Hematopoietic multipotent progenitor cell treated with erythropoietin and hydrocortisone succinate and interleukin-3 and kit ligand, for 6 days (in vitro differentiated cells): ENCODE measurements around the gene PRKAR2B.

ENCODE experiments used
- DNase-seq: peaks from one replicate; pipeline ENCODE4 v3.0.0-alpha.2; 2015

PRKAR2B gene

GRCh38 chr7:107196834-107197610 is 152.5 kb downstream of the PRKAR2B start:
- no peak for DNase-seq

DNA sequence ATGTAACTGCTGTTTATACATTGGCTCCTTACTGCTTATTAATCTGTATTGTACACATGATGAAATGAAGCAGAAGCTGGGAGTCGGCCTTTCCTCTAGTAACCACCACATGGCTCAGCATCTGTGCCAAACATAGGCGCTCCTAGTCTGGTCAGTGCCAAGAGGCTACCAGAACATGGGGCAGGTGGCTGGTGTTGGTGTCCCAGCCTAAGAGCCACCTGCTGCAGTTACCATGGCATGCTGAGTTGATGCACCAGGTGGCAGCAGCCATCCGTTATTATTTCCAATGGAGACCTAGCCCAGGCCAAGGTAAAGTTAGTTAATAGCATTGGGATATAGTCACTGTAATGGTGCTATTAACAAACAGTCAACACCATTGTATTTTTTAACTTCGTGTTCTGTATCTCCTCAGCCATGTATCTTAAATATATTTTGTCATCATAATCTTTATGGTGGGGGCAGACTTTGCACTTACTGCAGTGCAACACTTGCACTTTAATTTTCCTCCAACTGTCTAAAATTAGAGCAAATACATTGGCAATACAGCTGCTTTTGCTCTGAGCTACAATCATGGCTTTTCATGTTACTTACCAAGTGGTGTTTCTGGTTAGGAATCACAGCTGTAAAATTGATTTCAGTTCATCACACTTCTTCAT is 157.4 kb downstream of the PRKAR2B start:
- peak; percentile 64 for DNase-seq

GRCh38 chr7:107203607-107204006 is 159.1 kb downstream of the PRKAR2B start:
- DNase-seq, result no peak

DNA sequence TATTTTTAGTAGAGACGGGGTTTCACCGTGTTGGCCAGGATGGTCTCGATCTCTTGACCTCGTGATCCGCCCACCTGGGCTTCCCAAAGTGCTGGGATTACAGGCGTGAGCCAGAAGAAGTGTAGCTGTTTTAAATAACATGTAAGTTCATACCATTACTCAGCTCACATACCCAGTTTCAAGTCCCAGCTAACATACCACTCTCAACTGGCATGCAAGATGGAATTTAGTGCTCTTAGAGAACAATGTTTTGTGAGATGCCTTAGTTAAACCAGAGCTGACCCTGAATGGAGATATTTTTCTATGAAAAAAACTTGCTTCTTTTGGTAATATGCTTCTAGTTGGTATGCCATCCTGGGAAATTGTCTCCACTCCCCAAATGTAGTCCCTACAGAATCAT is 161.6 kb downstream of the PRKAR2B start:
- no peak for DNase-seq

DNA sequence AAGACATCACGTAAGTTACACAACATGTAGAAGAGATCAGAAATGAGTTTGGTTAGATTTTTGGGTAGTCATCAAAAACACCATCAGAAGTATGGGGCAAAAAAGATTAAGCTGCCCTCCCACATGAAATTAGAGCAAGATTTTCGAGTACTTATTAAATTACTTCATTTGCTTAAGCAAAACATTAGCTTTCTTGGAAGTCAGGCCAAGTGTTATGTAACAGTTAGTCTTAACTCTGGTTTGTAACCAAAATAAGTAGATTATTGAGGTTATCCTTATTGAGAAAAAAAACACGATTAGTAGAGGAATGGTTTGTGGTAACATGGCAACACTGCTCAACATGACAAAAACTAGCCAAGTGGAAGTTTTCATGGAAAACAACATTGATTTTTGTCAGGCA is 162.2 kb downstream of the PRKAR2B start:
- DNase-seq, result no peak

DNA sequence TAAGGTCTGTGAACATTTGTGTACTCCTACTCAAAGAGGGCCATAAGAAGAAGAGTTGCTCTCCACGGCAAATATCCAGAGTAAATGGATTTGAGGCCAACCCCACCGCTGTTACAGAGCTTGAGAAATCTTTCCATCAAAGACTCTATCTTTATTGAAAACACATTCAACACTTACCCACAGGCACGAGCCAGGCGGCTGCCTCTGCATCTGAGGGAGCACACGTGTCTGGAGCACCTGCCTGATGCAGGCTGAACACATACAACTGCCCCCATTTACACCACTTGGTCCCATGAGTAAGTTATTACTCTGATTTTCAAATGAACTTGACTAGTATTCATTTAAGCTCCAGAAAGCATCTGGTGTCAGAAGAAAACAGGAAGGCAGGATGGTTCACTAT is 163.0 kb downstream of the PRKAR2B start:
- DNase-seq, result no peak

DNA sequence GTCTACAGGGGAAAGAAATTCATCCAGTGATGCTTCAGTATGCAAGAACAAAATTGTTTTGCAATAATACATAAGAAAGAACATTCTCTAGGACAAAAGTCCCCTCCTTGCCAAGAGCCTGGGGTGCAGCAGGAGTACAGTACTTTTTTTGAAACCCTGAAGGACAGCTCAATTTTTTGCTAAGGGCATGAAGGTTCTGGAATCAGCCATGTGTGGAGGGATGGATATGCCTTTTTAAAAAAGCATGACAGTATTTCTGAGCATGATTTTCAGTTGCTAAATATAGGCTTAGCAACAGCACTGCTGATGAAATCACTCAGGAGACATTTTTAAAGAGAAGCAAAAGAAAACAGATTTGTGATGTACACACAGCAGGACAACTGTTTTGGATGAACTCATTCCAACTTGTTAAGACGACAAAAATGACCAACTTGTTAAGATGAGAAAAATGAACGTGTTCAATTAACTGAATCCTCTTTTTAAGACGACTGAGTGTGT is 163.6 kb downstream of the PRKAR2B start:
- no peak for DNase-seq

- DNase-seq, result no peak
These were observed 164.1 kb downstream of the PRKAR2B start for GRCh38 chr7:107208563-107208962.

DNA sequence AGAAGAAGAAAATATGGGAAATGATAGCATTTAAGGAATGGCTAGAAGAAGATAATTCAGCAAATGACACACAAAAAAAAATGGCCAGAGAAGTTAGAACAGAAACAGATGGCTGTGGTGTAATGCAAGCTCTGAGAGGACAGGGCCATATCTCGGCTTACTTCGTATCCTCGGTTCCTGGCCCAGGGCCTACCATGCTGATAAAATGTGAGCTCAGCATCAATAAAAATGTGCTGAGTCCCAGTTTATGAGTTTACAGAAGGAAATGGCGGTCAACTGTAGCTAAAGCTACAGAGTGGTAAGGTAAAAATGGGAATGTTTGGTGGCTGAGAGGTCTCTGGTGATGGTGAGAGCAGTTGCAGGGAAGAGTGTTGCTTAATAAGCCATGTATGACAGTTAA is 165.1 kb downstream of the PRKAR2B start:
- DNase-seq, result no peak

GRCh38 chr7:107210400-107210799 is 165.9 kb downstream of the PRKAR2B start:
- DNase-seq, result no peak
